ENCODE results near the gene CNKSR1. TPM values are rescaled to one million over a fixed set of nuclear protein-coding genes. Genes with fewer than 3 reads are reported as not detected.

Gene CNKSR1
- total and polyA plus RNA-seq, 4 experiments from 2014 or later = 0.28 to 4.5 (median 2.3) TPM

DNA sequence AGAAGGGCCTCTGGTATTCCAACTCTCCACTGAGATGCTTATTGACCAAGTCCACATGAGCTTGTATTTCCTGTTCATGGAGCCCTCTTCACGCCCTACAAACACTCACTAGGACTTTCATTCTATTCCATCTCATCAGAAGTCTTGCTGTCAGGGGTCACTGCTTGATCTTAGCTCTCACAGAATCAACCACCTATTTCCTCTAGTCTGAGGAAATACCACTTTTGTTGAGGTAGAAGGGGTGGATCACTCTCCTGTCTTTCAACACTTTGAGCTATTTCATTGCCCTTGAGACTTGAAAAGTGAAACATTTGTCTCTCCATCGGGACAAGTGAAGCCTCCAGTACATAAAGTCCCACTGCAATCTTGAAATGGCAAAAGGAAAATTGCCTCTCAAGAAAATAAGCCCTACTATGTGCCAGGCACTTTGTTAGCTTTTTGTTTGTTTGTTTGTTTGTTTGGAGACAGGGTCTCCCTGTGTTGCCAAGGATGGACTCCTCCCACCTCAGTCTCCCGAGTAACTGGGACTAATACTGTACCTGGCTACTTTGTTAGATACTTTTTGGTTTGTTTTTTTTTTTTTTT, 38.2 kb upstream of the CNKSR1 start:
- no peak for DNase-seq
- CTCF ChIA-PET (ENCODE audit: partially characterized antibody) = interaction anchor here (0.9 to 12.7 kb wide), 3 partner anchors 13 to 84 kb away, joined by 3 to 296 read pairs (median 199); partner anchors contain the start of gene PDIK1L
- no peaks in the 10 kb centered on the region for H3K9me3 ChIP-seq (ENCODE audit: control insufficient read depth in 1 of 2, low read length in 2 of 2)
- H3K27me3 ChIP-seq (ENCODE audit: insufficient read depth, low read length) = no peaks in the 10 kb centered on the region
- Mint-ChIP-seq H3K9me3 (peaks cover 0 to under 1% (median 0%) of the 10 kb centered on the region in 8 donors), H3K4me1 (peaks cover 6 to 8% (median 8%) of the 10 kb centered on the region in 4 donors), H3K36me3 (no peaks in the 10 kb centered on the region), H3K27ac (peak overlapping the region in 4 of 7 donors; percentile 18 to 72 (median 40)), H3K27me3 (no peaks in the 10 kb centered on the region), H3K4me3 (no peak overlapping the region)
- no peak overlapping the region for H3K4me3 ChIP-seq (ENCODE audit: low read length in 2 of 2)
- H3K27ac ChIP-seq (ENCODE audit: low read depth, low read length) = no peak overlapping the region
- peaks cover 10% of the 10 kb centered on the region for H3K4me1 ChIP-seq (ENCODE audit: insufficient read depth, low read length)
- intact Hi-C loops (cut with micrococcal nuclease) = no loop called here
- H3K36me3 ChIP-seq (ENCODE audit: insufficient read depth, low read length) = no peaks in the 10 kb centered on the region
- POLR2A ChIA-PET (ENCODE audit: partially characterized antibody) = interaction anchor here (1.4 to 2.5 kb wide), 3 partner anchors 12 to 34 kb away, joined by 3 to 21 read pairs (median 8); partner anchors contain the start of gene PDIK1L

DNA sequence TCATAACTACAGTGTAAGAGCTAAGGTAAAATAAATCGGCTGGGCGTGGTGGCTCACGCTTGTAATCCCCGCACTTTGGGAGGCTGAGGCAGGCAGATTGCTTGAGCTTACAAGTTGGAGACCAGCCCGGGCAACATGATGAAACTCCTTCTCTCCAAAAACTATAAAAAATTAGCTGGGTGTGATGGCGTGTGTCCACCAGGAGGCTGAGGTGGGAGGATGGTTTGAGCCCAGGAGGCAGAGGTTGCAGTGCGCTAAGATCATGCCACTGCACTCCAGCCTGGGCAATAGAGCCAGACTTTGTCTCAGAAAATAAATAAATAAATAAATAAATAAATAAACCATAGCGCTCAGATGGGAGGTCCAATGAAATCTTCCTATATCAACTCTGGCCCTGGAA, 35.1 kb upstream of the CNKSR1 start:
- no peak overlapping the region for H3K4me3 ChIP-seq (ENCODE audit: low read length in 2 of 2)
- Mint-ChIP-seq H3K27ac (no peak overlapping the region), H3K27me3 (peaks cover 2 to 3% of the 10 kb centered on the region in 2 donors), H3K36me3 (no peaks in the 10 kb centered on the region), H3K4me1 (peaks cover 11 to 15% (median 13%) of the 10 kb centered on the region in 4 donors), H3K4me3 (no peak overlapping the region), H3K9me3 (no peaks in the 10 kb centered on the region)
- CTCF ChIA-PET (ENCODE audit: partially characterized antibody) = interaction anchor here (1.1 to 12.7 kb wide), 8 partner anchors 16 to 275 kb away, joined by 3 to 296 read pairs (median 4); partner anchors contain the start of genes CEP85, PDIK1L and ZNF593
- POLR2A ChIA-PET (ENCODE audit: partially characterized antibody) = interaction anchor here (0.6 to 4.1 kb wide), 5 partner anchors 15 to 758 kb away, joined by 3 to 48 read pairs (median 3); partner anchors contain the start of genes GPATCH3 and PDIK1L
- H3K9me3 ChIP-seq (ENCODE audit: control insufficient read depth in 1 of 2, low read length in 2 of 2) = no peaks in the 10 kb centered on the region
- DNase-seq = no peak
- H3K36me3 ChIP-seq (ENCODE audit: insufficient read depth, low read length) = no peaks in the 10 kb centered on the region
- H3K4me1 ChIP-seq (ENCODE audit: insufficient read depth, low read length) = peaks cover 18% of the 10 kb centered on the region
- H3K27ac ChIP-seq (ENCODE audit: low read depth, low read length) = no peak overlapping the region
- H3K27me3 ChIP-seq (ENCODE audit: insufficient read depth, low read length) = no peaks in the 10 kb centered on the region
- intact Hi-C loops (cut with micrococcal nuclease) = no loop called here

DNA sequence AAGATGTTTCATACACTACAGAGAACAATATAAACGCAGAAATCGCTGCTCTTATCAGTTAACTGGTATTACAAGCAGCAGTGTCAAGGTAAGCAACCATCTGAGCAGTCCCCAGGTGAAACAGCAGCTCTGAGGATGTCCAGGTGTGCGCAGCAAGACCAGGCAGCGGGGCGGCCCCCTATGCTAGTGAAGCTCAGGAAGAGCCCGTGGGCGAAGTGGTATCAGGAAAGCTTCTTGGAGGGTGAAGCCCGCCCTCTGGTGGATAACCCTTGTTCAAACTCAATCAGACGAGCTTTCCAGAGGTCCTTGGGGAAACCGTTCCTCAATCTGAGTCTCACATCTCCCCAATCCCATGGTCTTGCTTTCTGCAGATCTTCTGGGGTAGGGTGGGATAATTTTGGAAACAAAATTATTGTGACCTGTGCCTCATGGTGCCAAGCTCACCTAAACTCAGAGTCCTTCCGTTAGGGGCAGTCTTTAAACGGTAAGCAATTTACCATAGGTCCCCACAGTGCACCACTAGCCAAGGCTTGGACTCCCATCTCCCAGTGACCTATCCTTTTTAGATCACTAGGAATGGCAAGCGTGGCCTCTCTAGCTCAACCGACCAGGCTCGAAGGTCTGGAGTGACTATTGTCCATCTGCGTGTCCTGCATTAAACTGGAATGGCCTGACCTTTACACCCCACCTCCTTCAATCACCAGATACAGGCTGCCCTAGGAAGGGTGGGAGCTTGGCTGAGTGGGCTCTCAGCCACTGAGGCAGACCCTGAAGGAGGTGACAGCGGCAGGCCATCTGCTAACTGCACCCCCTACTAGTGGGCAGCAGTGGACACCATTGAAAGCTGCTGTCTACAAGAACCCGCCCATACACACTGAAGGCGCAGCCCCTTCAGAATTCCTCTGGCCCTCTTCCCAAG, 32.0 kb upstream of the CNKSR1 start:
- Histone ChIP-seq H3K36me3 (ENCODE audit: insufficient read depth, low read length) (no peaks in the 10 kb centered on the region), H3K27me3 (ENCODE audit: insufficient read depth, low read length) (no peaks in the 10 kb centered on the region), H3K4me1 (ENCODE audit: insufficient read depth, low read length) (peaks cover 8% of the 10 kb centered on the region), H3K4me3 (ENCODE audit: low read length in 2 of 2) (no peak overlapping the region), H3K27ac (ENCODE audit: low read depth, low read length) (no peak overlapping the region), H3K9me3 (ENCODE audit: control insufficient read depth in 1 of 2, low read length in 2 of 2) (no peaks in the 10 kb centered on the region)
- peak; percentile 70 to 76 (median 72) for DNase-seq
- intact Hi-C loops (cut with micrococcal nuclease) = loop anchor here (1.0 to 5.0 kb wide), 5 partner anchors 19 to 248 kb away; no protein-coding TSS in a partner anchor
- peak overlapping the region in 2 of 8 donors; percentile 58 to 66 for H3K4me3 Mint-ChIP-seq
- ChIA-PET CTCF (ENCODE audit: partially characterized antibody) (interaction anchor here (0.6 to 12.7 kb wide), 31 partner anchors 9 to 313 kb away, joined by 3 to 296 read pairs (median 5); partner anchors contain the start of genes CEP85, PDIK1L and ZNF593), POLR2A (ENCODE audit: partially characterized antibody) (interaction anchor here (0.6 to 4.1 kb wide), 11 partner anchors 18 to 131 kb away, joined by 3 to 48 read pairs (median 6); partner anchors contain the start of genes CEP85 and PDIK1L)
- H3K27ac Mint-ChIP-seq = peak overlapping the region in 2 of 7 donors; percentile 22 to 36
- no peaks in the 10 kb centered on the region for H3K36me3 Mint-ChIP-seq
- H3K9me3 Mint-ChIP-seq = no peaks in the 10 kb centered on the region
- peaks cover 4 to 7% (median 5%) of the 10 kb centered on the region in 4 donors for H3K4me1 Mint-ChIP-seq
- H3K27me3 Mint-ChIP-seq = peaks cover 6 to 8% of the 10 kb centered on the region in 2 donors

DNA sequence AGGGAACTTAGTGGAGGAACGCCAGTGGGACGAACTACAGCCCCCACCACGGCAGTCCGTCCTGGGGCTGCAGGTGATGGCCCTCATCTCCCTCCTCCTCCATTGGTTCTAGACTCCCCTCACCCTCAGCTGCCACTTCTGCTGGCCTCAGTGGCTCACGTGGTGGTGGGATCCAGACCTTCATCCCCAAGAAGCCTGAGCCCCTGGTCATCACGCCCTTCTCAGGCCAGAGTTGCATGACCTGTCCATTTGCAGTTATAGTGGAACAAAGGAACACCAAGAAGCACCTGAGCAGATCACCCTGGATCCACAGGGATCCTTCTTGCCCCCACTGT, 31.4 kb upstream of the CNKSR1 start:
- H3K4me3 ChIP-seq (ENCODE audit: low read length in 2 of 2) = no peak overlapping the region
- Mint-ChIP-seq H3K36me3 (no peaks in the 10 kb centered on the region), H3K4me3 (no peak overlapping the region), H3K27ac (no peak overlapping the region), H3K9me3 (no peaks in the 10 kb centered on the region), H3K27me3 (peaks cover 6 to 8% of the 10 kb centered on the region in 2 donors), H3K4me1 (peaks cover 4 to 7% (median 5%) of the 10 kb centered on the region in 4 donors)
- no peaks in the 10 kb centered on the region for H3K9me3 ChIP-seq (ENCODE audit: control insufficient read depth in 1 of 2, low read length in 2 of 2)
- POLR2A ChIA-PET (ENCODE audit: partially characterized antibody) = interaction anchor here (0.6 to 4.1 kb wide), 6 partner anchors 19 to 130 kb away, joined by 3 to 48 read pairs (median 10); no protein-coding TSS in a partner anchor
- CTCF ChIA-PET (ENCODE audit: partially characterized antibody) = interaction anchor here (1.2 to 12.7 kb wide), 20 partner anchors 17 to 272 kb away, joined by 3 to 296 read pairs (median 5); partner anchors contain the start of genes CEP85, PDIK1L and ZNF593
- H3K36me3 ChIP-seq (ENCODE audit: insufficient read depth, low read length) = no peaks in the 10 kb centered on the region
- intact Hi-C loops (cut with micrococcal nuclease) = loop anchor here (1.0 to 5.0 kb wide), 5 partner anchors 18 to 249 kb away; no protein-coding TSS in a partner anchor
- no peak overlapping the region for H3K27ac ChIP-seq (ENCODE audit: low read depth, low read length)
- peaks cover 8% of the 10 kb centered on the region for H3K4me1 ChIP-seq (ENCODE audit: insufficient read depth, low read length)
- no peak for DNase-seq
- H3K27me3 ChIP-seq (ENCODE audit: insufficient read depth, low read length) = no peaks in the 10 kb centered on the region

DNA sequence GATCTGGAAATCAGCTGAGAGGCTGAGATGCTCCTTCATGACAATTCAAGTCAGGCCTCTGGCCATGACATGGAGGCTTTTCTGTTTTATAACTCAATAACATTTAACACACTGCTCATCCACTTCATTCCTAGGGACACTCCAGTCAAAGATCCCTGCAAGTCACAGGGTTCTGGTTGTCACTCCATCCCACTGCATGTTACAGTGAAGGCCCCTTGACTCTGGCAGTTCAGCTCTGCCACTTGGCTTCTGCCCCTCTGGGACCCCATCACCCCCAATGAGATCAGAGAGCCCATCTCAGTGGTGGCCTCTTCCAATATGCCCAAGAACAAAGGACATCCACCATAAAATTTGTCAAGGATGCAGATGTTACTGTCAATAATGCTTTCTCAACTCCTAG, 28.4 kb upstream of the CNKSR1 start:
- peaks cover 8% of the 10 kb centered on the region for H3K4me1 ChIP-seq (ENCODE audit: insufficient read depth, low read length)
- Mint-ChIP-seq H3K4me1 (peaks cover 4 to 7% (median 5%) of the 10 kb centered on the region in 4 donors), H3K27ac (no peak overlapping the region), H3K9me3 (no peaks in the 10 kb centered on the region), H3K36me3 (no peaks in the 10 kb centered on the region), H3K4me3 (no peak overlapping the region), H3K27me3 (peaks cover 12 to 13% of the 10 kb centered on the region in 2 donors)
- DNase-seq = no peak
- intact Hi-C loops (cut with micrococcal nuclease) = loop anchor here (5.0 kb wide), 1 partner anchor 252 kb away; no protein-coding TSS in a partner anchor
- no peak overlapping the region for H3K27ac ChIP-seq (ENCODE audit: low read depth, low read length)
- no peak overlapping the region for H3K4me3 ChIP-seq (ENCODE audit: low read length in 2 of 2)
- H3K36me3 ChIP-seq (ENCODE audit: insufficient read depth, low read length) = no peaks in the 10 kb centered on the region
- POLR2A ChIA-PET (ENCODE audit: partially characterized antibody) = no interaction called here
- H3K27me3 ChIP-seq (ENCODE audit: insufficient read depth, low read length) = no peaks in the 10 kb centered on the region
- CTCF ChIA-PET (ENCODE audit: partially characterized antibody) = no interaction called here
- H3K9me3 ChIP-seq (ENCODE audit: control insufficient read depth in 1 of 2, low read length in 2 of 2) = no peaks in the 10 kb centered on the region

DNA sequence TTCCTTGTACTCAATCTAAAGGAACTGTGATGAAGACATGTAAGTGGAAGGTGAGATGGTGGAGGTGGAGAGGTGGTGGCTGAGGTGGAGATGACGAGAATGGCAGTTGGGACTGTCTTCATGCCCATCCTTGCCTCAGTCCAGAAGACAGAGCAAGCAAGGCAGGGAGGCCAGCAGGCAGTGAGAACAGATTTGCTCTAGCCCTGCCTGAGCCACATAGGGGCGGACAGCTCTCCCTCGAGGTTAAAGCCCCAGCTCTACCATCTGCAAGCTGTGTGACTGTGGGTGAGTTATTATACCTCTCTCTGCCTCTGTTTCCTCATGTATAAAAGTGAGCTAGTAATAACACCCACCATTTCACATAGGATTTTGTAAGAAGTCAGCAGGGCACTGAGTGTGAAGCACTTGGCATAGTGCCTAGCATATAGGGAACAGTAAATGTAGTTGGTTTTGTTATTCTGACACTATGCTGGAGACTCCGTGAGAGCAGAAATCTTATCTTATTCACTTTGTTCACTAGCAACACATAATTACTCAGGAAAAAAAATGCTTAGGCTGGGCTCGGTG, 23.2 kb upstream of the CNKSR1 start:
- Histone ChIP-seq H3K9me3 (ENCODE audit: control insufficient read depth in 1 of 2, low read length in 2 of 2) (no peaks in the 10 kb centered on the region), H3K4me1 (ENCODE audit: insufficient read depth, low read length) (no peaks in the 10 kb centered on the region), H3K27me3 (ENCODE audit: insufficient read depth, low read length) (no peaks in the 10 kb centered on the region), H3K4me3 (ENCODE audit: low read length in 2 of 2) (no peak overlapping the region), H3K27ac (ENCODE audit: low read depth, low read length) (no peak overlapping the region), H3K36me3 (ENCODE audit: insufficient read depth, low read length) (no peaks in the 10 kb centered on the region)
- H3K4me1 Mint-ChIP-seq = peaks cover 0 to 6% (median under 1%) of the 10 kb centered on the region in 4 donors
- H3K9me3 Mint-ChIP-seq = no peaks in the 10 kb centered on the region
- DNase-seq = no peak
- intact Hi-C loops (cut with micrococcal nuclease) = no loop called here
- no peak overlapping the region for H3K27ac Mint-ChIP-seq
- POLR2A ChIA-PET (ENCODE audit: partially characterized antibody) = no interaction called here
- H3K36me3 Mint-ChIP-seq = no peaks in the 10 kb centered on the region
- no peak overlapping the region for H3K4me3 Mint-ChIP-seq
- peaks cover 22 to 28% of the 10 kb centered on the region in 2 donors for H3K27me3 Mint-ChIP-seq
- CTCF ChIA-PET (ENCODE audit: partially characterized antibody) = interaction anchor here (0.6 to 2.3 kb wide), 5 partner anchors 9 to 243 kb away, joined by 3 to 6 read pairs (median 4); partner anchors contain the start of genes C1orf232 and ZNF593

Data from CD4-positive, alpha-beta memory T cell (primary cell).